Mammary epithelial cell (primary cell): Measurements from ENCODE around the gene ST3GAL2.

Source experiments
- CTCF ChIP-seq, 2 donors: IDR thresholded peaks in 1 of 2; conservative IDR thresholded peaks in 1 of 2; 2 replicates each; pipeline ENCODE4 v1.5.1; 2011 to 2012; ENCODE audit warnings: inconsistent platforms in 2 of 2, low read length in 2 of 2, mild to moderate bottlenecking in 2 of 2, control low read depth in 1 of 2, low read depth in 1 of 2; ENCODE audit not compliant: insufficient read depth in 1 of 2; ENCODE audit errors: extremely low read depth in 1 of 2
- EZH2 ChIP-seq: IDR thresholded peaks from 2 replicates; pipeline ENCODE4 v1.6.1; 2012; ENCODE audit warnings: low read length, inconsistent platforms, borderline replicate concordance

GRCh38 chr16:70337814-70338213, 101.1 kb downstream of the ST3GAL2 start:
- no peak for TF ChIP-seq CTCF (conservative IDR thresholded peaks at IDR 0.05 in 1 of 2, IDR thresholded peaks at IDR 0.05 in 1 of 2; ENCODE audit: extremely low read depth in 1 of 2, insufficient read depth in 1 of 2, low read depth in 1 of 2, low read length in 2 of 2)
- no peak for TF ChIP-seq EZH2
